ENCODE measurements around the gene RIMS1.
A peak's percentile ranks its signal among the peaks of the same experiment; 100 is the strongest.

RIMS1 gene

GRCh38 chr6:71977884-71978283 lies 91.5 kb downstream of the RIMS1 start:
- peaks cover 15% of the 10 kb centered on the region for H3K4me1 ChIP-seq (ENCODE audit: low read length)
- no peaks in the 10 kb centered on the region for H3K27me3 ChIP-seq (ENCODE audit: low read depth, low read length)
- no peaks in the 10 kb centered on the region for H3K9me3 ChIP-seq (ENCODE audit: insufficient read depth, low read length)
- no peaks in the 10 kb centered on the region for H3K36me3 ChIP-seq (replicated peaks; ENCODE audit: low read depth, low read length)
- no peaks in the 10 kb centered on the region for H4K20me1 ChIP-seq (ENCODE audit: insufficient read depth, low read length)
- H3K27ac ChIP-seq (ENCODE audit: low read length): no peak overlapping the region
- H3K9ac ChIP-seq (ENCODE audit: low read length): no peak overlapping the region
- no peak overlapping the region for H2AFZ ChIP-seq (ENCODE audit: low read depth, low read length)
- no peaks in the 10 kb centered on the region for H3K79me2 ChIP-seq (ENCODE audit: low read length)
- H3K4me3 ChIP-seq (ENCODE audit: low read length): no peak overlapping the region
- H3K4me2 ChIP-seq (ENCODE audit: low read length): no peak overlapping the region
- TF ChIP-seq CTCF (IDR thresholded peaks at IDR 0.05; ENCODE audit: low read depth, low read length) (no peak), EZH2phosphoT487 (IDR thresholded peaks at IDR 0.05; ENCODE audit: low read depth) (no peak)

- Histone ChIP-seq H3K4me1 (ENCODE audit: low read length) (peaks cover 18% of the 10 kb centered on the region), H3K79me2 (ENCODE audit: low read length) (no peaks in the 10 kb centered on the region), H4K20me1 (ENCODE audit: insufficient read depth, low read length) (no peaks in the 10 kb centered on the region), H2AFZ (ENCODE audit: low read depth, low read length) (no peak overlapping the region), H3K4me2 (ENCODE audit: low read length) (no peak overlapping the region), H3K27me3 (ENCODE audit: low read depth, low read length) (no peaks in the 10 kb centered on the region), H3K27ac (ENCODE audit: low read length) (no peak overlapping the region), H3K4me3 (ENCODE audit: low read length) (no peak overlapping the region), H3K9me3 (ENCODE audit: insufficient read depth, low read length) (no peaks in the 10 kb centered on the region), H3K36me3 (replicated peaks; ENCODE audit: low read depth, low read length) (no peaks in the 10 kb centered on the region), H3K9ac (ENCODE audit: low read length) (no peak overlapping the region)
- no peak for TF ChIP-seq EZH2phosphoT487 (IDR thresholded peaks at IDR 0.05; ENCODE audit: low read depth)
- TF ChIP-seq CTCF (IDR thresholded peaks at IDR 0.05; ENCODE audit: low read depth, low read length): no peak
These were observed 93.6 kb downstream of the RIMS1 start for GRCh38 chr6:71979911-71980310.

GRCh38 chr6:71982389-71982788 lies 96.0 kb downstream of the RIMS1 start:
- H3K4me2 ChIP-seq (ENCODE audit: low read length): peak overlapping the region; percentile 15
- no peaks in the 10 kb centered on the region for H3K79me2 ChIP-seq (ENCODE audit: low read length)
- H3K9ac ChIP-seq (ENCODE audit: low read length): no peak overlapping the region
- H4K20me1 ChIP-seq (ENCODE audit: insufficient read depth, low read length): no peaks in the 10 kb centered on the region
- TF ChIP-seq CTCF (IDR thresholded peaks at IDR 0.05; ENCODE audit: low read depth, low read length) (no peak), EZH2phosphoT487 (IDR thresholded peaks at IDR 0.05; ENCODE audit: low read depth) (no peak)
- no peak overlapping the region for H2AFZ ChIP-seq (ENCODE audit: low read depth, low read length)
- H3K27ac ChIP-seq (ENCODE audit: low read length): no peak overlapping the region
- H3K4me3 ChIP-seq (ENCODE audit: low read length): no peak overlapping the region
- no peaks in the 10 kb centered on the region for H3K36me3 ChIP-seq (replicated peaks; ENCODE audit: low read depth, low read length)
- H3K9me3 ChIP-seq (ENCODE audit: insufficient read depth, low read length): no peaks in the 10 kb centered on the region
- no peaks in the 10 kb centered on the region for H3K27me3 ChIP-seq (ENCODE audit: low read depth, low read length)
- peaks cover 18% of the 10 kb centered on the region for H3K4me1 ChIP-seq (ENCODE audit: low read length)

- peaks cover 12% of the 10 kb centered on the region for H3K4me1 ChIP-seq (ENCODE audit: low read length)
- no peak overlapping the region for H3K4me2 ChIP-seq (ENCODE audit: low read length)
- no peaks in the 10 kb centered on the region for H3K79me2 ChIP-seq (ENCODE audit: low read length)
- no peak overlapping the region for H2AFZ ChIP-seq (ENCODE audit: low read depth, low read length)
- H3K36me3 ChIP-seq (replicated peaks; ENCODE audit: low read depth, low read length): no peaks in the 10 kb centered on the region
- TF ChIP-seq CTCF (IDR thresholded peaks at IDR 0.05; ENCODE audit: low read depth, low read length) (no peak), EZH2phosphoT487 (IDR thresholded peaks at IDR 0.05; ENCODE audit: low read depth) (no peak)
- H3K9me3 ChIP-seq (ENCODE audit: insufficient read depth, low read length): no peaks in the 10 kb centered on the region
- no peak overlapping the region for H3K9ac ChIP-seq (ENCODE audit: low read length)
- no peak overlapping the region for H3K4me3 ChIP-seq (ENCODE audit: low read length)
- no peaks in the 10 kb centered on the region for H4K20me1 ChIP-seq (ENCODE audit: insufficient read depth, low read length)
- no peak overlapping the region for H3K27ac ChIP-seq (ENCODE audit: low read length)
- H3K27me3 ChIP-seq (ENCODE audit: low read depth, low read length): no peaks in the 10 kb centered on the region
These were observed 96.8 kb downstream of the RIMS1 start for GRCh38 chr6:71983131-71983530.

Data from OCI-LY3 (cell line).